ENCODE results near the gene SIM1.

Gene SIM1

GRCh38 chr6:100379386-100379785 is 85.3 kb downstream of the SIM1 start:
- no peak overlapping the region for H3K4me3 ChIP-seq (replicated peaks; ENCODE audit: insufficient read depth, low read length)
- no peak overlapping the region for H3K27ac ChIP-seq (replicated peaks)
- DNase-seq (ENCODE audit: low read depth in 1 of 2, low spot score in 1 of 2), result peak in 1 of 2 experiments; percentile 5
- TF ChIP-seq, protein P1, sequence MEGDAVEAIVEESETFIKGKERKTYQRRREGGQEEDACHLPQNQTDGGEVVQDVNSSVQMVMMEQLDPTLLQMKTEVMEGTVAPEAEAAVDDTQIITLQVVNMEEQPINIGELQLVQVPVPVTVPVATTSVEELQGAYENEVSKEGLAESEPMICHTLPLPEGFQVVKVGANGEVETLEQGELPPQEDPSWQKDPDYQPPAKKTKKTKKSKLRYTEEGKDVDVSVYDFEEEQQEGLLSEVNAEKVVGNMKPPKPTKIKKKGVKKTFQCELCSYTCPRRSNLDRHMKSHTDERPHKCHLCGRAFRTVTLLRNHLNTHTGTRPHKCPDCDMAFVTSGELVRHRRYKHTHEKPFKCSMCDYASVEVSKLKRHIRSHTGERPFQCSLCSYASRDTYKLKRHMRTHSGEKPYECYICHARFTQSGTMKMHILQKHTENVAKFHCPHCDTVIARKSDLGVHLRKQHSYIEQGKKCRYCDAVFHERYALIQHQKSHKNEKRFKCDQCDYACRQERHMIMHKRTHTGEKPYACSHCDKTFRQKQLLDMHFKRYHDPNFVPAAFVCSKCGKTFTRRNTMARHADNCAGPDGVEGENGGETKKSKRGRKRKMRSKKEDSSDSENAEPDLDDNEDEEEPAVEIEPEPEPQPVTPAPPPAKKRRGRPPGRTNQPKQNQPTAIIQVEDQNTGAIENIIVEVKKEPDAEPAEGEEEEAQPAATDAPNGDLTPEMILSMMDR (IDR thresholded peaks at IDR 0.05; ENCODE audit: insufficient read depth, low read length), result no peak
- TF ChIP-seq REST (IDR thresholded peaks at IDR 0.05; ENCODE audit: insufficient replicate concordance, low read depth) (no peak), GABPA (IDR thresholded peaks at IDR 0.05; ENCODE audit: low read depth) (no peak), POLR2AphosphoS5 (IDR thresholded peaks at IDR 0.05; ENCODE audit: low read depth) (no peak), SPI1 (IDR thresholded peaks at IDR 0.05; ENCODE audit: borderline replicate concordance, low read depth) (no peak)
- H3K27me3 ChIP-seq (ENCODE audit: insufficient read depth, poor library complexity, severe bottlenecking), result no peaks in the 10 kb centered on the region

DNA sequence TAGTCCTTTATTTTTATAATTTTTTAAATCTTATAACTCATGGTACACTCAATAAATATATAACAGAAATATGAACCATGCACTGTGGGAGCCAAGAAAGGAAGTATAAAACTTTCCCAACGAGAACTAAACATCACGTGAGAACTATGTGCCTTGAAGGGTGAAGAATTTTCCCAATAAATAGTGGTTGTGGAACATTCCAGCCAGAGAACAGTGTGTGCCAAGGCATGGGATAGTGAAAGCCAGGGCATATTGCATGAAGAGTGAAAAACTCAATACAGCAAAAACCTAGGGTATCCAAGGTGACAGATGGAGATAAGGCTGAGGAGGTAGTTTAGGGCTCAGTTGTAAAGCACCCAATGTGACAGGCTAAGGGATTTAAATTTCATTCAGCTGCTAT is 86.1 kb downstream of the SIM1 start:
- Histone ChIP-seq H3K27ac (replicated peaks) (no peak overlapping the region), H3K4me3 (replicated peaks; ENCODE audit: insufficient read depth, low read length) (no peak overlapping the region), H3K27me3 (ENCODE audit: insufficient read depth, poor library complexity, severe bottlenecking) (no peaks in the 10 kb centered on the region)
- no peak for DNase-seq (ENCODE audit: low read depth in 1 of 2, low spot score in 1 of 2)
- TF ChIP-seq REST (IDR thresholded peaks at IDR 0.05; ENCODE audit: insufficient replicate concordance, low read depth), result no peak
- TF ChIP-seq, protein P1 (IDR thresholded peaks at IDR 0.05; ENCODE audit: insufficient read depth, low read length), result no peak

DNA sequence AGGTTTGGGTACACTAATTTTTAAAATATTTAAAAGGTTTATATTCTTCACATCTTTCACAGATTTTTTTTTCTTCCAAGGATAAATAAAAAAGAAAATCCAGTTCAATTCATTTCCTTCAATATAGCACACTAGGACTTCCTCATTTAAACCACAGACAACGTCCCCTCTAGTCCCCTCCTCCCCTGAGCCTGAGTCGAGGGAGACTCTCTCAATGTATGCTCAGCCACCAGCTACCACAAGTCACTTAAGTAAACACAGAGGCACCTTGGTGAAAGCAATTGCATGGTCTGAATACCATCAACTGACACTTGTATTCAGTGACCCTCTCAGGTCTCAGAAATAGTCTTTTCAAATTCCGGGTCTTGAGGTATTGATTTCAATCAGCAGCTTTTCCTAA is 88.6 kb downstream of the SIM1 start:
- no peak for TF ChIP-seq GABPA (IDR thresholded peaks at IDR 0.05; ENCODE audit: low read depth)
- TF ChIP-seq, protein P1 (IDR thresholded peaks at IDR 0.05; ENCODE audit: insufficient read depth, low read length), result no peak
- no peak for TF ChIP-seq POLR2AphosphoS5 (IDR thresholded peaks at IDR 0.05; ENCODE audit: low read depth)
- TF ChIP-seq SPI1 (IDR thresholded peaks at IDR 0.05; ENCODE audit: borderline replicate concordance, low read depth), result peak; percentile 81
- no peak for TF ChIP-seq REST (IDR thresholded peaks at IDR 0.05; ENCODE audit: insufficient replicate concordance, low read depth)
- Histone ChIP-seq H3K4me3 (replicated peaks; ENCODE audit: insufficient read depth, low read length) (no peak overlapping the region), H3K27me3 (ENCODE audit: insufficient read depth, poor library complexity, severe bottlenecking) (no peaks in the 10 kb centered on the region), H3K27ac (replicated peaks) (no peak overlapping the region)
- DNase-seq (ENCODE audit: low read depth in 1 of 2, low spot score in 1 of 2), result peak in 1 of 2 experiments; percentile 37

Data from HL-60 (cell line).